KMS-11 (cell line): Measurements from ENCODE around the gene MLX.

ENCODE experiments used
- H2AFZ ChIP-seq: fragments of 200-600 bp; sonication (generic); 2 replicates; pipeline ENCODE4 v1.6.1; 2016; ENCODE audit warnings: antibody characterized with exemption, mixed run types, low read depth
- H3K27ac ChIP-seq: fragments of 200-600 bp; sonication (generic); 2 replicates; pipeline ENCODE4 v1.6.1; 2016; ENCODE audit warnings: mild to moderate bottlenecking, mixed run types
- H3K27me3 ChIP-seq: fragments of 200-600 bp; sonication (generic); 2 replicates; pipeline ENCODE4 v1.6.1; 2017; ENCODE audit warnings: mild to moderate bottlenecking, low read depth, mixed run types, moderate library complexity; ENCODE audit not compliant: insufficient read depth
- H3K36me3 ChIP-seq: fragments of 200-600 bp; sonication (generic); 2 replicates; pipeline ENCODE4 v1.6.1; 2017; ENCODE audit warnings: mild to moderate bottlenecking, mixed run types; ENCODE audit not compliant: insufficient read depth
- H3K4me1 ChIP-seq: fragments of 200-600 bp; sonication (generic); 2 replicates; pipeline ENCODE4 v1.6.1; 2016; ENCODE audit warnings: mild to moderate bottlenecking, low read depth, mixed run types; ENCODE audit not compliant: poor library complexity, severe bottlenecking
- H3K4me2 ChIP-seq: fragments of 200-600 bp; sonication (generic); 2 replicates; pipeline ENCODE4 v1.7.0; 2016; ENCODE audit warnings: mild to moderate bottlenecking, mixed run types
- H3K4me3 ChIP-seq: fragments of 200-600 bp; sonication (generic); IDR thresholded peaks from 2 replicates; pipeline ENCODE4 v1.6.1; 2017; ENCODE audit warnings: low read depth, low read length, mixed read lengths; ENCODE audit not compliant: insufficient read depth
- H3K79me2 ChIP-seq: fragments of 200-600 bp; sonication (generic); 2 replicates; pipeline ENCODE4 v1.6.1; 2016; ENCODE audit warnings: low read depth, mixed run types; ENCODE audit not compliant: insufficient read depth
- H3K9ac ChIP-seq: fragments of 200-600 bp; sonication (generic); 2 replicates; pipeline ENCODE4 v1.6.1; 2016; ENCODE audit warnings: mild to moderate bottlenecking, mixed run types
- H4K20me1 ChIP-seq: fragments of 200-600 bp; sonication (generic); 2 replicates; pipeline ENCODE4 v1.6.1; 2016; ENCODE audit warnings: mild to moderate bottlenecking, mixed run types; ENCODE audit not compliant: insufficient read depth
- TF ChIP-seq, protein P1 (sequence below): fragments of 200-600 bp; sonication (generic); conservative IDR thresholded peaks from 2 replicates; pipeline ENCODE4 v1.6.1; 2017; ENCODE audit warnings: low read depth, mild to moderate bottlenecking, antibody characterized with exemption, low read length, moderate library complexity, mixed read lengths

Gene MLX

DNA sequence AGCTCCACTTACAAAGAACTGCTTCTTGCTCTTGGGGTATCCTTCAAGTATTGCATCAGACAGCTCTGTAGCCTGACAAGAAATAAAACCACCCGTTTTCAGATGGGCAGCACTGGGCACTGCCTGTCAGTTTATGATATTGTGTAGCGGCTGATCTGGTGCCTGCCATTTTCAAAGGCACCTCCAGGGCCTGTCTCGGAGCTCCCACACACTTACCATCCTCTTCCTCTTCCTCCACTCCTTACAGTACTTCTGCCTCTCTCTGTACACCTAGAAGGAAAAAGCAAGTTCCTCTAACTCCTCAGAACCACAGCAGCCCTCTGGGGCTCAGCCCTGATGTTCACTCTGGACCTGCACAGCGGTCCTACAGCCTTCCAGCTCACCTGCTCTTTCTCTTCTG lies 6.2 kb downstream of the MLX start:
- TF ChIP-seq, protein P1, sequence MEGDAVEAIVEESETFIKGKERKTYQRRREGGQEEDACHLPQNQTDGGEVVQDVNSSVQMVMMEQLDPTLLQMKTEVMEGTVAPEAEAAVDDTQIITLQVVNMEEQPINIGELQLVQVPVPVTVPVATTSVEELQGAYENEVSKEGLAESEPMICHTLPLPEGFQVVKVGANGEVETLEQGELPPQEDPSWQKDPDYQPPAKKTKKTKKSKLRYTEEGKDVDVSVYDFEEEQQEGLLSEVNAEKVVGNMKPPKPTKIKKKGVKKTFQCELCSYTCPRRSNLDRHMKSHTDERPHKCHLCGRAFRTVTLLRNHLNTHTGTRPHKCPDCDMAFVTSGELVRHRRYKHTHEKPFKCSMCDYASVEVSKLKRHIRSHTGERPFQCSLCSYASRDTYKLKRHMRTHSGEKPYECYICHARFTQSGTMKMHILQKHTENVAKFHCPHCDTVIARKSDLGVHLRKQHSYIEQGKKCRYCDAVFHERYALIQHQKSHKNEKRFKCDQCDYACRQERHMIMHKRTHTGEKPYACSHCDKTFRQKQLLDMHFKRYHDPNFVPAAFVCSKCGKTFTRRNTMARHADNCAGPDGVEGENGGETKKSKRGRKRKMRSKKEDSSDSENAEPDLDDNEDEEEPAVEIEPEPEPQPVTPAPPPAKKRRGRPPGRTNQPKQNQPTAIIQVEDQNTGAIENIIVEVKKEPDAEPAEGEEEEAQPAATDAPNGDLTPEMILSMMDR: no peak
- no peak overlapping the region for H3K27ac ChIP-seq
- H3K79me2 ChIP-seq: peaks cover 31% of the 10 kb centered on the region
- peaks cover 70% of the 10 kb centered on the region for H3K4me1 ChIP-seq
- no peaks in the 10 kb centered on the region for H3K27me3 ChIP-seq
- no peaks in the 10 kb centered on the region for H4K20me1 ChIP-seq
- H3K9ac ChIP-seq: no peak overlapping the region
- no peak overlapping the region for H3K4me2 ChIP-seq
- peaks cover 11% of the 10 kb centered on the region; the same call in 1 of the 2 replicates for H3K36me3 ChIP-seq
- no peak overlapping the region for H3K4me3 ChIP-seq
- H2AFZ ChIP-seq: no peak overlapping the region

DNA sequence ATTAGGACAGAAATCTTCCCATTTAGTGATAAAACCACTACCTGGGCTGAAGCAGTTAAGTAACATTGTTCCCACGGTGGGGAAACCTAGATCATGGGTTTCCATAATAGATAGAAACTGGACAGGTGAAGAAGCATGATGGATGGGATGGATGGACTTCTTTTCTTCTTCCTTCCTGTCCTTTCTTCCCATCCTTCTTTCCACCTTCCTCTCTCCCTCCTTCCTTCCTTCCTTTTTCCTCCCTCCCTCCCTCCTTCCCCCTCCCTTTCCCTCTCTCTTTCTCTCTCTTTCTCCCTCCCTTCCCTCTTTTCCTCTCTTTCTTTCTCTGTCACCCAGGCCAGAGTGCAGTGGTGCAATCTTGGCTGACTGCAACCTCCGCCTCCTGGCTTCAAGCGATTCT lies 7.6 kb downstream of the MLX start:
- no peak overlapping the region for H3K4me2 ChIP-seq
- H3K4me3 ChIP-seq: no peak overlapping the region
- TF ChIP-seq, protein P1: no peak
- H3K9ac ChIP-seq: no peak overlapping the region
- no peak overlapping the region for H3K27ac ChIP-seq
- H3K36me3 ChIP-seq: peaks cover 11% of the 10 kb centered on the region; the same call in 1 of the 2 replicates
- peaks cover 25% of the 10 kb centered on the region; the same call in 1 of the 2 replicates for H3K79me2 ChIP-seq
- peaks cover 65% of the 10 kb centered on the region for H3K4me1 ChIP-seq
- no peaks in the 10 kb centered on the region for H4K20me1 ChIP-seq
- H3K27me3 ChIP-seq: no peaks in the 10 kb centered on the region
- no peak overlapping the region for H2AFZ ChIP-seq

GRCh38 chr17:42577140-42577531 lies 10.2 kb downstream of the MLX start:
- Histone ChIP-seq H3K27me3 (no peaks in the 10 kb centered on the region), H2AFZ (peak overlapping the region; percentile 58; the same call in 1 of the 2 replicates), H3K27ac (peak overlapping the region; percentile 90), H4K20me1 (no peaks in the 10 kb centered on the region), H3K79me2 (peaks cover 17% of the 10 kb centered on the region; the same call in 1 of the 2 replicates), H3K4me3 (no peak overlapping the region), H3K4me1 (peaks cover 65% of the 10 kb centered on the region), H3K4me2 (peak overlapping the region; percentile 93), H3K36me3 (peaks cover 2% of the 10 kb centered on the region; the same call in 1 of the 2 replicates), H3K9ac (peak overlapping the region; percentile 73; the same call in 1 of the 2 replicates)
- TF ChIP-seq, protein P1: no peak

- Histone ChIP-seq H3K79me2 (peaks cover 17% of the 10 kb centered on the region; the same call in 1 of the 2 replicates), H3K4me1 (peaks cover 65% of the 10 kb centered on the region), H3K27ac (peak within 1 kb of the TSS; percentile 90), H3K27me3 (no peaks in the 10 kb centered on the region), H3K9ac (peak within 1 kb of the TSS; percentile 73), H3K4me3 (no peak within 1 kb of the TSS), H2AFZ (peak within 1 kb of the TSS; percentile 58; the same call in 1 of the 2 replicates), H3K4me2 (peak within 1 kb of the TSS; percentile 94), H4K20me1 (no peaks in the 10 kb centered on the region), H3K36me3 (peaks cover 5% of the 10 kb centered on the region; the same call in 1 of the 2 replicates)
- TF ChIP-seq, protein P1: no peak
These were observed 10.8 kb downstream of the MLX start, which contains the start of gene PSMC3IP for GRCh38 chr17:42577532-42578281. Gene PSMC3IP (minus strand): TSS chr17:42577729. CDS start chr17:42577686, 43 bp downstream.
